DND-41 (cell line): Measurements from ENCODE around the gene NAA80.

Experiments used
- ATAC-seq: fragments of 200-7000 bp; cut with Tn5 transposase; 3 replicates; pipeline ENCODE4 v1.9.1; 2021; ENCODE audit warnings: low read depth; ENCODE audit not compliant: insufficient read depth
- DNase-seq: peaks from one replicate; pipeline ENCODE4 v3.0.0-alpha.2; 2020
- H2AFZ ChIP-seq: 2 replicates; pipeline ENCODE4 v1.6.0; 2012; ENCODE audit warnings: low read depth, low read length
- H3K27ac ChIP-seq: 2 replicates; pipeline ENCODE4 v1.5.1; 2012; ENCODE audit warnings: low read length, inconsistent platforms
- H3K27me3 ChIP-seq: fragments of 200-600 bp; sonication (generic); 2 replicates; pipeline ENCODE4 v1.6.0; 2012; ENCODE audit warnings: low read length, mild to moderate bottlenecking, inconsistent platforms; ENCODE audit not compliant: insufficient read depth, poor library complexity
- H3K36me3 ChIP-seq: 2 replicates; pipeline ENCODE4 v1.5.1; 2012; ENCODE audit warnings: low read length, inconsistent platforms; ENCODE audit not compliant: insufficient read depth
- H3K4me1 ChIP-seq: 2 replicates; pipeline ENCODE4 v1.5.1; 2012; ENCODE audit warnings: mild to moderate bottlenecking, low read length; ENCODE audit not compliant: insufficient read depth
- H3K4me2 ChIP-seq: 2 replicates; pipeline ENCODE4 v1.6.0; 2012; ENCODE audit warnings: mild to moderate bottlenecking, moderate library complexity, low read length, inconsistent platforms; ENCODE audit not compliant: insufficient read depth
- H3K4me3 ChIP-seq, 2 experiments: fragments of 200-600 bp in 1 of 2; shearing (Covaris generic) in 1 of 2; 2 replicates each; pipeline ENCODE4 v1.5.1; 2012 to 2016; ENCODE audit warnings: inconsistent platforms in 2 of 2, low read length in 2 of 2, mild to moderate bottlenecking in 2 of 2, low read depth in 1 of 2, moderate library complexity in 1 of 2
- H3K79me2 ChIP-seq: 2 replicates; pipeline ENCODE4 v1.6.0; 2012; ENCODE audit warnings: low read length, inconsistent platforms; ENCODE audit not compliant: insufficient read depth
- H3K9ac ChIP-seq: 2 replicates; pipeline ENCODE4 v1.6.0; 2012; ENCODE audit warnings: low read depth, mild to moderate bottlenecking, inconsistent platforms, low read length, moderate library complexity
- H3K9me3 ChIP-seq: 2 replicates; pipeline ENCODE4 v1.5.1; 2012; ENCODE audit warnings: low read length, moderate library complexity, mild to moderate bottlenecking, inconsistent platforms; ENCODE audit not compliant: insufficient read depth, severe bottlenecking
- H4K20me1 ChIP-seq: 2 replicates; pipeline ENCODE4 v1.6.0; 2012; ENCODE audit warnings: low read length; ENCODE audit not compliant: insufficient read depth
- CTCF ChIP-seq: IDR thresholded peaks from 2 replicates; pipeline ENCODE4 v1.5.1; 2012; ENCODE audit warnings: borderline replicate concordance, low read length, moderate library complexity, mild to moderate bottlenecking; ENCODE audit not compliant: poor library complexity, severe bottlenecking; ENCODE audit errors: extremely low read depth
- EZH2 ChIP-seq: IDR thresholded peaks from 3 replicates; pipeline ENCODE4 v1.6.1; 2012; ENCODE audit warnings: borderline replicate concordance, low read depth, mild to moderate bottlenecking, moderate library complexity, low read length, inconsistent platforms; ENCODE audit not compliant: severe bottlenecking

The NAA80 gene

GRCh38 chr3:50341537-50341936 is 42.3 kb upstream of the NAA80 start:
- Histone ChIP-seq H3K79me2 (peaks cover 23% of the 10 kb centered on the region), H3K9me3 (no peaks in the 10 kb centered on the region), H3K27me3 (peaks cover 4% of the 10 kb centered on the region), H3K27ac (no peak overlapping the region), H3K4me2 (no peak overlapping the region), H2AFZ (no peak overlapping the region), H3K36me3 (peaks cover 4% of the 10 kb centered on the region; the same call in 1 of the 2 replicates), H3K9ac (no peak overlapping the region), H3K4me1 (peaks cover 28% of the 10 kb centered on the region), H4K20me1 (peaks cover 2% of the 10 kb centered on the region), H3K4me3 (no peak overlapping the region)
- ATAC-seq (no peak), DNase-seq (no peak)
- TF ChIP-seq CTCF (no peak), EZH2 (no peak)

GRCh38 chr3:50340448-50341329 is 41.5 kb upstream of the NAA80 start, which contains the start of gene RASSF1:
TSS of gene RASSF1 (minus strand) at chr3:50340836. CDS start at chr3:50340805, 31 bp downstream.
- TF ChIP-seq EZH2 = peak; percentile 53
- no peak for TF ChIP-seq CTCF
- H3K4me2 ChIP-seq = peak within 1 kb of the TSS; percentile 57
- peak within 1 kb of the TSS; percentile 36; the same call in 1 of the 2 replicates for H2AFZ ChIP-seq
- peaks cover 4% of the 10 kb centered on the region for H3K27me3 ChIP-seq
- H4K20me1 ChIP-seq = peaks cover 11% of the 10 kb centered on the region
- peak; percentile 51 for DNase-seq
- peak within 1 kb of the TSS; percentile 46 for H3K9ac ChIP-seq
- no peaks in the 10 kb centered on the region for H3K9me3 ChIP-seq
- peak within 1 kb of the TSS in 1 of 2 experiments; percentile 49; a peak in 2 of 4 replicates for H3K4me3 ChIP-seq
- ATAC-seq = 0 out of 3 replicates have a peak, but pooled peaks have one; percentile 6
- peaks cover 11% of the 10 kb centered on the region; the same call in 1 of the 2 replicates for H3K36me3 ChIP-seq
- H3K27ac ChIP-seq = no peak within 1 kb of the TSS
- peaks cover 36% of the 10 kb centered on the region for H3K4me1 ChIP-seq
- peaks cover 32% of the 10 kb centered on the region for H3K79me2 ChIP-seq

- DNase-seq = no peak
- Histone ChIP-seq H3K4me1 (peaks cover 42% of the 10 kb centered on the region), H3K36me3 (peaks cover 16% of the 10 kb centered on the region; the same call in 1 of the 2 replicates), H2AFZ (0 out of 2 replicates have a peak overlapping the region, but pooled peaks have one; percentile 36), H4K20me1 (peaks cover 16% of the 10 kb centered on the region), H3K4me3 (peak overlapping the region in 1 of 2 experiments; percentile 49; a peak in 2 of 4 replicates), H3K79me2 (peaks cover 37% of the 10 kb centered on the region), H3K27ac (no peak overlapping the region), H3K27me3 (peaks cover 4% of the 10 kb centered on the region), H3K9ac (peak overlapping the region; percentile 46), H3K9me3 (no peaks in the 10 kb centered on the region), H3K4me2 (peak overlapping the region; percentile 57)
- no peak for ATAC-seq
- no peak for TF ChIP-seq CTCF
- no peak for TF ChIP-seq EZH2
Measured at GRCh38 chr3:50340147-50340447, 40.9 kb upstream of the NAA80 start.
